HG03457 (cell line): Measurements from ENCODE around the gene EFCAB12.

ENCODE experiments used
- ATAC-seq: cut with Tn5 transposase; IDR thresholded peaks from one replicate; pipeline ENCODE4 v1.9.1; 2021; ENCODE audit warnings: moderate number of reproducible peaks; ENCODE audit not compliant: unreplicated experiment

The EFCAB12 gene

GRCh38 chr3:129446926-129447325 is 18.5 kb upstream of the EFCAB12 start:
- no peak for ATAC-seq

- ATAC-seq = no peak
Observed at GRCh38 chr3:129445471-129445870, 17.0 kb upstream of the EFCAB12 start.

DNA sequence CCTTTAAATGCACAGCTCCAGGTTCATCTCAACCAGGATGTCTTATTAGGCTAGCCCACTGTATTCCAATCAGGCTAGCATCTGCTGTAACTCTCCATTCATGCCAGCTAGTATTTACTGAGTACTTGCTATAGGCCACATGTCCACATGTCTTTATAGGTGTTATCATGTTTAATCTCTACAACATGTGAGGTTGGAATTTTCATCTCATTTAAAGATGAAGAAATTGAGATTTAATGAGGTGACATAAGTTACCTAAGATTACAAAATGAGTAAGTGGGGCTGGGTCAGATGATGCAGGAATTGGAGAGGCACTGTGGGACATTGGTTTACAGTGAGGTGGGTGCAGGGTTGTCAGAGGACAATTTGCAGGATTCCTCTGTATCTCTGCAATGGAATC is 14.5 kb upstream of the EFCAB12 start:
- ATAC-seq = no peak

DNA sequence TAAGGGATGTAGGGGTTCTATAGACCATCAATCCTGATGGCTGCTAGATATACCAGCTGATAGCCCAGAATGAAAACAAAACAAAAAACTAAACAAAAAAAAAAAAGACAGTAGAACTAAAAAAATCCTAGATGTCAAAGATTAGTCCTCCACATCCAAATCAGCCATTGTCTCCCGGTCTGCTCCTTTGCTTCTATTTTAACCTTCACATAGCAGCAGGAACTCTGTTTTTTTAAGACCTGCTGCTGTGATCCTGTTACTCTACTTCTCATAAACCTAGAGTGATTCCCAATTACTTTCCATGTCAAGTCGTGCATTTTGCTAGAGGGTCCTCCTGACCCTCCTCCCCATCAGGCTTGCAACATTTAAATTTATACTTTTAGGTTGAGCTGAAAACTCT is 14.1 kb upstream of the EFCAB12 start:
- no peak for ATAC-seq

DNA sequence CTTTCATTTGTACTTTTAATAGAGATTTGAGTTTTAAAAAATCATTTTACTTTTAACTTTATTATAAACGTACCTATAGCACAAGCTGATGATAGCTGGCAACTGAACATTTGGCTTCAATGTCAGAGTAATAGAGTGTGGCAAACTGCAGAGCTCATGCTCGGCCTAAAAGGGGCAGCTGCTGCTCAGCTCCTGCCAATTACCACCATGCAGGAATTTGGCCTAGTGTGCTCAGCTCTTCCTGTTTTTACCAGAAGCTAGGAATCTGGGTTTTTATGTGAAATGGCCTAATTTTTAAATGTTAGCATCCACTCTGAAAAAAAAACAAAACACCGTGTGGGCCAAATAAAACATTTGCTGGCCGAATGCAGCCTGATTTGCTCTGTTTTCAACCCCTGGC is 13.3 kb upstream of the EFCAB12 start:
- ATAC-seq = no peak

GRCh38 chr3:129441215-129441614 is 12.8 kb upstream of the EFCAB12 start:
- ATAC-seq = no peak

DNA sequence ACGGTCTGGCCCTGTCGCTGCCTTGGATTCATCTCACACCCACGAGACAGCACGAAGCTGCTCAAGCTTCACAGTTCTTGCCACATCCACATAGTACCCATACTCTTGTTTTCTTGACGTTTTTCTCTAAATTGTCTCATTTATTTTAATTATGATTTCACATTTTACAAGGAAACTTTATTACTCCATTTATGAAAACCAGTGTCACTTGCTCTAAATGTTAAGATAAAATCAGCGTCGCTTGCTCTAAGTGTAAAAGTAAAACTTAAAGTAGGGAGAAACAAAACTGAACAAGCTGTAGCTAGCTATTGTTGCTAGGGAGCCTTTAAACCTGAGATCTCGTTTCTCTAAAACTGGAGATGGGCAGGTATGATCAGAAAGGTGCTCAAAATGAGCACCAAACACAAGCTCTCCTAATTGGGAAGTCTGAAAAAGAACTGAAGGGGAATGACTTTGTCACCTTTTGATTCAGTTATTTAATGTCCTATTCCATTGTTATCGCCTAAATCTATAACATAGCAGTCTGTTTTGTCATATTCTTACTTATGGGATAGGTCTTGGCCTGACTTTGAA is 12.3 kb upstream of the EFCAB12 start:
- ATAC-seq = no peak

- peak; percentile 79 for ATAC-seq
Observed at GRCh38 chr3:129439817-129440617, 11.6 kb upstream of the EFCAB12 start, which contains the start of the genes IFT122 and MBD4. TSS of gene IFT122 (plus strand) at chr3:129440224. CDS start at chr3:129440331, 107 bp downstream. TSS of gene MBD4 (minus strand) at chr3:129439948. CDS start at chr3:129439833, 115 bp downstream.

GRCh38 chr3:129439226-129439816 is 10.9 kb upstream of the EFCAB12 start:
- ATAC-seq = peak; percentile 5

DNA sequence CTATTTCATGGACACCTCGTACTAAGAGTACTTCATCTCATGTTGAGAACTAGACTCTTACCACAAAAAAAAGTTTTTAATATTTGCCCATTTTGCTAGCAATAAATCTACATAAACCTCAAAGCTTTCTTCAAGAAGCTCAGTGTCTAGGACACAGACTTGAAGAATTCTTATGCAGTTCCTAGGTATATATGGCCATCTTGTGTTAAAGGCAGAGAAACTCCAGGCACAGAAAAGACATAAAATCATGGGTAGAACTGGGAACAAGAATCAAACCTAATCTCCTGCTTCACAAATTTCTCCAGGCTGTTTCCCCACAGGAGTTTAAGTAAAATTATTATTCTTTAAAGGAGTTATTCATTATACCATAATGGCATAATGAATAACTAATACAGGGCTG is 6.9 kb upstream of the EFCAB12 start:
- ATAC-seq = no peak

- no peak for ATAC-seq
Observed at GRCh38 chr3:129434140-129434539, 5.7 kb upstream of the EFCAB12 start.

GRCh38 chr3:129433565-129433964 is 5.1 kb upstream of the EFCAB12 start:
- ATAC-seq = no peak

DNA sequence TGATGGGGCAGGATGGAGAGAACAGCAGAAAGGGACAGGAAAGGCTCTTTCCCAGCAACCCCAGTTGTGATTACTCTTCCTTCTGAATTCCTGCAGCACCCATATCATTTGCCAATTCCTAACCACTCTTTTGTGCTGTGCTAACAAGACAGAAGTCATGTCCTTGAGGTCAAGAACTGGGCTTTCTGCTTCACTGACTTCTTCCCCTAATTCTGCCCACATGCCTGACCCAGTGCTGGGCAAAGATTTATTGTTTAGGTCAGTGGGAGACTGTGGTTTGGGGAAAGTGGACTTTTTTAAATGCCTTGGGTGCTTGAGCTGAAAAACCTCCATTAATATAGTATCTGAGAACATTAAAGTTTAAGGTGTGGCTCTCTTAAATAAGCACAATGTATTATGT is 4.2 kb upstream of the EFCAB12 start:
- no peak for ATAC-seq

DNA sequence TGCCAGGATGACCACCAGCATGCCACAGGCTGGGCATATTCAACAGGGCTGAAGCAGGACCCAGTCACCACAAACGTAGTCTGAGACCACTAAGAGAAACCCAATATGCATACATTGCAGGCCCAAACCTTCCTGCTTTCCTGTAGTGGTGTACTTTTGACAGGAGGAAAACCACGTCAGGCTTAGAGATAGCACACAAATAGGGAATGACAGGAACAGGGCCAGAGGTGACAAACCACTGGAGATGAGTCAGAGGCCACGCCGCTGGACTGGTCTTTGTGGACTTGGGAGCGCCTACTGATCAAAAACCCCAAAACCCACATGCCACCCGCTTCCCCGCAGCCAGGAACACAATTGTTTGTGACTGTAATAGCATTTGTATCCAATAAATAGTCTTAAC is 3.6 kb upstream of the EFCAB12 start:
- ATAC-seq = no peak

DNA sequence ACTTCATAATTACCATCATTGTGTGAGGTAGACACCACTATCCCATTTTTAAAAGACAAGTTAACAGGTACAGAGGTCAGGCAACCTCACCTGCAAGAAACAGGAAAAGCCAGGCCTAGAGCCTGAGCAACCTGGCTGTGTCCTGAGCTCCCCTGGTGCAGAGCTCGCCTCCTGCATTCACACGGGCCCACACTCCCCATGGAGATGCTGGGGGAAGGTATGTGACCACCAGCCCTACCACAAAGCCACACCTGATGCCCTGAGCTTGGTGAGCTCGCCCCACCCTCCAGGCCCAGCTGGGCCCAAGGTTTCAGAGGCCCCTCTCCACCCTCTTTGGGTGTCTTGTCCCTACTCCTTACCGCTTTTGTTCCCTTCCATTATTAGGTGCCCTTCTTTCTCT is 1.2 kb upstream of the EFCAB12 start:
- no peak for ATAC-seq

DNA sequence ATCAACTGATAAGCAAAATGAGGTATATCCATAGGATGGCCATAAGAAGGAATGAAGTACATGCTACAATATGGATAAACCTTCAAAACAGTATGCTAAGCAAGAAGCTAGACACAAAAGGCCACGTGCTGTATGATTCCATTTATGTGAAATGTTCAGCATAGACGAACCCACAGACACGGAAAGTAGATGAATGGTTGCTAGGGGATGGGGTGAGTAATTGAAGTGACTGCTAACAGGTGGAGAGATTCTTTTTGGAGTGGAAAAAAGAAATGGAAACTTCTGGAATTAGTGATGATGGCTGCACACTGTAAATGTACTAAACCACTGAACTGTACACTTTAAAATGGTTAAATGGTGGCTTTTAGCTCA is 630 bp upstream of the EFCAB12 start:
- ATAC-seq = no peak

- ATAC-seq = no peak
Observed at GRCh38 chr3:129428007-129428375, 445 bp downstream of the EFCAB12 start.

GRCh38 chr3:129425619-129426018 is 2.8 kb downstream of the EFCAB12 start:
- no peak for ATAC-seq

DNA sequence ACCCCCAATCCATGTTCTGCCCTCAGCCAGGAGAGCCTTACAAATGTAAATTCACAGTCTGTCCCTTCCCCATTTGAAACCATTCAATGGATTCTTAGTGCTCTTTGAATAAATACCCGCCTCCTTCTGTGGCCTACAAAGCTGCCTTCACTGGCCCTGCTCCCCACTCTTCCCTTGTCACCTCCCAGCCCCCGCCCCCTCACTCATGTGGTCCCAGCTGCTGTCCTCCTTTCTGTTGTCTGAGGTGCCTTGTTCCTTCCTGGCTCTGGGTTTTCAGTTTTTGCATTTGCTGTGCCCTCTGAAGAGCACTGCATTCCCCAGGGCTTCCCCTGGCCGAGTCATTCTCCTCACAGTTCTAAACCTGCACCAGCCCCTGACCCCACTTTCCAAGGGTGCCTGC is 3.2 kb downstream of the EFCAB12 start:
- ATAC-seq = no peak

- no peak for ATAC-seq
Observed at GRCh38 chr3:129424185-129424841, 4.1 kb downstream of the EFCAB12 start.

- no peak for ATAC-seq
Observed at GRCh38 chr3:129422897-129423296, 5.5 kb downstream of the EFCAB12 start.
